HG02588 (cell line): ENCODE results near the gene PNMA3.
"Not testable (repeated sequence)": the region's sequence is repeated elsewhere in the genome, so short reads cannot be mapped to it uniquely, and the experiment has no call there.

Source experiments
- ATAC-seq: cut with Tn5 transposase; IDR thresholded peaks from one replicate; pipeline ENCODE4 v1.9.1; 2021; ENCODE audit warnings: mild to moderate bottlenecking, moderate library complexity; ENCODE audit not compliant: unreplicated experiment

PNMA3 gene

GRCh38 chrX:153055871-153056749 lies at the start of gene PNMA3:
TSS of gene PNMA3 (plus strand) at chrX:153056470. CDS start at chrX:153057056, 586 bp downstream.
- no peak for ATAC-seq

- ATAC-seq, result not testable (repeated sequence)
Observed at GRCh38 chrX:153017174-153017573, 39.1 kb upstream of the PNMA3 start.

GRCh38 chrX:153019166-153019565 lies 37.1 kb upstream of the PNMA3 start:
- ATAC-seq, result no peak

- ATAC-seq, result not testable (repeated sequence)
Observed at GRCh38 chrX:153026501-153026900, 29.8 kb upstream of the PNMA3 start.

GRCh38 chrX:153028487-153028886 lies 27.8 kb upstream of the PNMA3 start:
- ATAC-seq, result not testable (repeated sequence)

- no peak for ATAC-seq
Observed at GRCh38 chrX:153029162-153029561, 27.1 kb upstream of the PNMA3 start.

GRCh38 chrX:153029875-153030274 lies 26.4 kb upstream of the PNMA3 start:
- no peak for ATAC-seq

- ATAC-seq, result no peak
Observed at GRCh38 chrX:153030801-153031200, 25.5 kb upstream of the PNMA3 start.

GRCh38 chrX:153032397-153033118 lies 23.7 kb upstream of the PNMA3 start:
- ATAC-seq, result peak; percentile 87

GRCh38 chrX:153049093-153049492 lies 7.2 kb upstream of the PNMA3 start:
- no peak for ATAC-seq

GRCh38 chrX:153052534-153052933 lies 3.7 kb upstream of the PNMA3 start:
- ATAC-seq, result no peak

GRCh38 chrX:153057281-153057680 lies 1.0 kb downstream of the PNMA3 start:
- no peak for ATAC-seq

GRCh38 chrX:153059191-153060094 lies 3.2 kb downstream of the PNMA3 start:
- ATAC-seq, result no peak

- ATAC-seq, result no peak
Observed at GRCh38 chrX:153060095-153060445, 3.8 kb downstream of the PNMA3 start.

- ATAC-seq, result no peak
Observed at GRCh38 chrX:153061732-153062131, 5.5 kb downstream of the PNMA3 start.

- no peak for ATAC-seq
Observed at GRCh38 chrX:153063315-153063714, 7.0 kb downstream of the PNMA3 start.

GRCh38 chrX:153064061-153064460 lies 7.8 kb downstream of the PNMA3 start:
- ATAC-seq, result no peak

GRCh38 chrX:153065389-153065788 lies 9.1 kb downstream of the PNMA3 start:
- ATAC-seq, result no peak

- ATAC-seq, result not testable (repeated sequence)
Observed at GRCh38 chrX:153066402-153066801, 10.1 kb downstream of the PNMA3 start.

GRCh38 chrX:153071909-153072583 lies 15.8 kb downstream of the PNMA3 start, which contains the start of gene PNMA6A:
TSS of gene PNMA6A (plus strand) at chrX:153072454. CDS start at chrX:153073063, 609 bp downstream.
- ATAC-seq, result not testable (repeated sequence)
